CD4-positive, alpha-beta T cell treated with Interferon alpha-2 for 1 hour (primary cell): ENCODE data around the gene ROS1.
"Not testable (repeated sequence)": the region's sequence is repeated elsewhere in the genome, so short reads cannot be mapped to it uniquely, and the experiment has no call there.

ENCODE experiments used
- DNase-seq, 2 donors: peaks; one replicate each; pipeline ENCODE4 v3.0.0-alpha.2; 2020 to 2022

Gene ROS1

DNA sequence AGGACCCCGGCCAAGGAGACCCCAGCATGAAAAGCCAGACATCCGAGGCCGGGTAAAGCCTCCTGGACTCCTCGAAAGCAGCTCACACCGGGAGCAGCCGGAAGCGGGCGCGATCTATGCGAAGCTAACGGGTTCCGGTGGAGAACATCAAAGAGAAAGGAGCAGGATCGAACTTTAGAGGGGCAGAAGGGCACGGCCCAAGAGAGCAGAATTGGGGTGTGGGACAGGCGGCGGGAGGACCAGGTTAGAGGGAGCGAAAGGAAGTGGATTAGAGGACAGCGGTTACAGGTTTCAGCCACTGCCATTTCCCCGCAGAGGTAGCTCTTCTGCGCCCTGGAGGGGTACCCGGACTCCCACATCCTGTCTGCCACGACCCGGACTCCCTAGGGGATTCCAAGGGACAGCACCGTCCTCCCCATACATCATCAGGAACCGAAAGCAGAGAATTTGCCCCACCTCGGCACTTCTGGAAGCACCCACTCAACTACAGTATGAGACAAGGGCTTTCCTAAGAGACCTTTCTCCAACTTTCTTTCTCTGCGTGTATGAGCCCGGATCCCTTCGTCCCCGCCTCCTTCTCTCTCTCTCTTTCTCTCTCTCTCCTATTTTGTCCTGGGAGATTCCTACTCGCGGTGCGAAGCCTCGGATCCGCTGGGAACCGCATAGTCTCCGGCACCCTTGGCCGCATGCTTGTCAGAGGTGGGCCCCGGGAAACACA, 160.9 kb downstream of the ROS1 start:
- DNase-seq = no peak

DNA sequence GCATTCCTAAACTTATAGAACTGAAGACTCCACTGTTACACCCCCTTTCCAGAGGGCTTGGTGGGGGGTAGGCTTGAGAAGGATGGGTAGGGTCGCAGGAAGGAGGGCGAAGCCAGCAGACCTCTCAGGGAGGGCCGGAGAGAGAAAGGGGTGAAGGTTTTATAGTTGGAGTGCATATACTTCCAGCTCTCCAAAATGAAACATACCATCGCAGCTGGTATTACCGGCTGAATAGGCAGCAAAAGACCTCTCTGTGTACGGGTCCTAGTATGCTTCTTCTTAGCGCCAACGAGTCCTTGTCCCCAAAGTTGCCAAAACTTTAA, 161.4 kb downstream of the ROS1 start:
- no peak for DNase-seq

- no peak for DNase-seq
Measured at GRCh38 chr6:117263353-117263927, 162.3 kb downstream of the ROS1 start.

GRCh38 chr6:117262799-117263198, 162.9 kb downstream of the ROS1 start:
- no peak for DNase-seq

DNA sequence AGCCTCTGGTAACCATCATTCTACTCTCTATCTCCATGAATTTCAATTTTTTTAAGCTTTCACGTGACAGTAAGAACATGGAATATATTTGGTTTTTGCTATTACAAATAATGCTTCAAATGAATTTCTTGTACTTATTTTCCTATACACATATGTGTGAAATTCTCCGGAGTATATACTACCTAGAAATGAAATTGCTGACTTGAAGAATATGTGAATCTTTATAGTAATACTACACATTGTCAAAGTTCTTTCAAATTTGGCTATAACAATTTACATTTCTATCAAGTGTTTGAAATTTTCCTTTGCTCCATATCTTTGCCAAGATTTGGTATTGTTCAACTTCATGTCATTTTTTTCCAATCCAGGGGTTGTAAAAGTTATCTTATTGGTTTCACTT, 172.0 kb downstream of the ROS1 start:
- no peak for DNase-seq

DNA sequence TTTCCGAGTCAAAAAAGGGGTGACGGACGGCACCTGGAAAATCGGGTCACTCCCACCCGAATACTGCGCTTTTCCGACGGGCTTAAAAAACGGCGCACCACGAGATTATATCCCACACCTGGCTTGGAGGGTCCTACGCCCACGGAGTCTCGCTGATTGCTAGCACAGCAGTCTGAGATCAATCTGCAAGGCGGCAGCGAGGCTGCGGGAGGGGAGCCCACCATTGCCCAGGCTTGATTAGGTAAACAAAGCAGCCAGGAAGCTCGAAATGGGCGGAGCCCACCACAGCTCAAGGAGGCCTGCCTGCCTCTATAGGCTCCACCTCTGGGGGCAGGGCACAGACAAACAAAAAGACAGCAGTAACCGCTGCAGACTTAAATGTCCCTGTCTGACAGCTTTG, 180.8 kb downstream of the ROS1 start:
- DNase-seq = not testable (repeated sequence)

DNA sequence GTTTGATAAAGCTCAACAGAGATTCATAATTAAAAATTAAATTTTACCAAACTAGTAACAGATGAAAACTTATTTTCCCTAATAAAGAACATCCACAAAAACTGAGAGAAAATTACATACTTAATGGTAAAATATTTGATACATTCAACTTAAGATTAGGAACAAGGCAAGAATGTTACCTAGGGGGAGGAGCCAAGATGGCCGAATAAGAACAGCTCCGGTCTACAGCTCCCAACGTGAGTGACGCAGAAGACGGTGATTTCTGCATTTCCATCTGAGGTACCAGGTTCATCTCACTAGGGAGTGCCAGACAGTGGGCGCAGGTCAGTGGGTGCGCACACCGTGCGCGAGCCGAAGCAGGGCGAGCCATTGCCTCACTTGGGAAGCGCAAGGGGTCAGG, 181.2 kb downstream of the ROS1 start:
- DNase-seq = not testable (repeated sequence)
